Measurements from ENCODE around the gene MYPOP.

GRCh38 chr19:45935267-45935666 is 32.9 kb upstream of the MYPOP start:
- TF ChIP-seq POLR2A (IDR thresholded peaks at IDR 0.05; ENCODE audit: extremely low read depth, insufficient read length) (no peak), CTCF (IDR thresholded peaks at IDR 0.05; ENCODE audit: low read depth, low read length) (no peak), MYC (IDR thresholded peaks at IDR 0.05; ENCODE audit: low read depth, low read length) (no peak)

Measured in NB4 (cell line).